A673 (cell line): Measurements from ENCODE around the gene RGL3. TPM values are rescaled to one million over a fixed set of nuclear protein-coding genes. Genes with fewer than 3 reads are reported as not detected.

Experiments
- BruUV-seq: library from RNA; stranded (reverse); fragments of 400-500 nt; replicated peaks from 2 replicates; lab custom pipeline; 2021; lab: Mats Ljungman, UMichigan
- CTCF ChIA-PET: fragments of 300-600 bp; sonication (Branson Sonifier 250); formaldehyde crosslinking; loops from one replicate; lab custom pipeline; 2022; ENCODE audit warnings: antibody characterized with exemption; lab: Charles Lee
- POLR2A ChIA-PET: fragments of 300-600 bp; sonication (Branson Sonifier 250); formaldehyde crosslinking; loops from one replicate; lab custom pipeline; 2022; ENCODE audit warnings: antibody characterized with exemption; ENCODE audit not compliant: low non-redundant PET; lab: Charles Lee
- DNase-seq: peaks from one replicate; pipeline ENCODE4 v3.0.0-alpha.2; 2015; ENCODE audit warnings: low spot score
- H3K27ac ChIP-seq: fragments of 200-600 bp; sonication (generic); 2 replicates; pipeline ENCODE4 v1.5.1; 2016; ENCODE audit warnings: mixed run types, low read depth, mild to moderate bottlenecking, mixed read lengths, antibody characterized with exemption, low read length; ENCODE audit not compliant: poor library complexity, severe bottlenecking
- H3K27me3 ChIP-seq: fragments of 200-600 bp; sonication (generic); replicated peaks from 2 replicates; pipeline ENCODE4 v1.6.1; 2017; ENCODE audit warnings: mixed run types, low read depth, mild to moderate bottlenecking, mixed read lengths, antibody characterized with exemption, low read length; ENCODE audit not compliant: insufficient read depth, poor library complexity
- H3K36me3 ChIP-seq: fragments of 200-600 bp; sonication (generic); 2 replicates; pipeline ENCODE4 v1.6.1; 2016; ENCODE audit warnings: mixed run types, mild to moderate bottlenecking, mixed read lengths, antibody characterized with exemption, low read length; ENCODE audit not compliant: insufficient read depth, poor library complexity, severe bottlenecking
- H3K4me1 ChIP-seq: fragments of 200-600 bp; sonication (generic); 2 replicates; pipeline ENCODE4 v1.6.1; 2017; ENCODE audit warnings: mixed run types, mild to moderate bottlenecking, mixed read lengths, antibody characterized with exemption, low read length; ENCODE audit not compliant: insufficient read depth, poor library complexity, severe bottlenecking
- H3K4me3 ChIP-seq: fragments of 200-600 bp; sonication (generic); 2 replicates; pipeline ENCODE4 v1.5.1; 2016; ENCODE audit warnings: low read depth, mixed run types, mild to moderate bottlenecking, mixed read lengths, low read length; ENCODE audit not compliant: poor library complexity, severe bottlenecking
- H3K9me3 ChIP-seq: fragments of 200-600 bp; sonication (generic); 2 replicates; pipeline ENCODE4 v1.6.1; 2016; ENCODE audit warnings: mixed run types, low read depth, mild to moderate bottlenecking, mixed read lengths, antibody characterized with exemption, low read length; ENCODE audit not compliant: poor library complexity, severe bottlenecking
- CTCF ChIP-seq: fragments of 300-800, 200-600 bp; sonication (generic); conservative IDR thresholded peaks from 2 replicates; pipeline ENCODE4 v1.5.1; 2017; ENCODE audit warnings: low read depth, mild to moderate bottlenecking, antibody characterized with exemption, low read length, moderate library complexity, mixed read lengths
- EZH2 ChIP-seq: fragments of 200-600 bp; sonication (generic); IDR thresholded peaks from 2 replicates; pipeline ENCODE4 v1.6.1; 2017; ENCODE audit warnings: borderline replicate concordance, low read depth, mild to moderate bottlenecking, mixed read lengths, antibody characterized with exemption, low read length; ENCODE audit not compliant: poor library complexity, severe bottlenecking
- intact Hi-C: fragments of 100-400 bp; cut with micrococcal nuclease; formaldehyde crosslinking; loops from one replicate; pipeline ENCODE4 v1.10.0; 2022; ENCODE audit not compliant: unreplicated experiment
- total RNA-seq: library from RNA; stranded (reverse); gene quantifications from 2 replicates; pipeline ENCODE4 v1.2.3, GENCODE V29; 2021

The RGL3 gene
- total RNA-seq, 1 experiment from 2014 or later: not detected

- ChIA-PET CTCF (interaction anchor here (0.7 kb wide), 1 partner anchor 11 kb away, joined by 4 read pairs; no protein-coding TSS in a partner anchor), POLR2A (no interaction called here)
- no peak overlapping the region for H3K27ac ChIP-seq
- no TSS peak for BruUV-seq
- intact Hi-C loops: no loop called here
- no peak for DNase-seq
- TF ChIP-seq EZH2: no peak
- no peak for TF ChIP-seq CTCF
- H3K4me1 ChIP-seq: no peaks in the 10 kb centered on the region
- peaks cover under 1% of the 10 kb centered on the region for H3K27me3 ChIP-seq
- no peak overlapping the region for H3K4me3 ChIP-seq
- no peaks in the 10 kb centered on the region for H3K9me3 ChIP-seq
- no peaks in the 10 kb centered on the region for H3K36me3 ChIP-seq
Observed at GRCh38 chr19:11426656-11427055, 7.5 kb upstream of the RGL3 start.

DNA sequence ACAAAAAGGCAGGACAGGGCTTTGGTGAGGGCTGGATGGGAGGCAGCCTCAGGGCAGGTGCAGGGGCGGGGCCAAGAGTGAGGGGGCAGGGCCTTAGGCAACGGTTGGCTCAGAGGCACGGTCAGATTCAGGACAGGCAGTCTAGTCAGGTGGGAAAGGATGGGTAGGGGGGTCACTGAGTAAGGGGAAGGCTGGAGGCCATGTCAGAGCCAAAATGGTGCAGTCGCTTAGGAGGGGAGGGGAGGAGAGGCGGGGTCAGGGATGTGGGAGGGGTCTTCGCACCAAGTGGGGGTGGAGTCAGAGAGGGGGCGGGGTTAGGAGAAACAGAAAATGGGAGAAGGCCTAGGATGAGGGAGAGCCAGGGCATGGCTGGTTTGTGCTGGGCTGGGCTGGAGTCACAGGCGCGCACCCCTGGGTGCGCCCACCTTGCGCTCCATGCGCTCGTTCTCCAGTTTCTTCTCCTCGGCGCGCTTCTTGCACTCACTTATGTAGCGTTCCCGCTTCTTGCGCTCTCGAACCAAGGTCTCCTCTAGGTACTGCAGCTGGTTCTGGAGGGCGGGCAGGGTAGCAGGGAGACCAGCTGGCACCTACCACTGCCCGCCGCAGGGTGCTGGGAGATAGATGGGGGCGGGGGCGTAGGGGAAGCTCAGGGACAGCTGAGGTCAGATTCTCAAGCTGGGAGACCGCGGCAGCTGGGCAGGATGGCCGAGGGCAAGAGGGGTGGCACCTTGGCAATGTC lies 6.8 kb upstream of the RGL3 start:
- CTCF ChIA-PET: no interaction called here
- BruUV-seq: no TSS peak

DNA sequence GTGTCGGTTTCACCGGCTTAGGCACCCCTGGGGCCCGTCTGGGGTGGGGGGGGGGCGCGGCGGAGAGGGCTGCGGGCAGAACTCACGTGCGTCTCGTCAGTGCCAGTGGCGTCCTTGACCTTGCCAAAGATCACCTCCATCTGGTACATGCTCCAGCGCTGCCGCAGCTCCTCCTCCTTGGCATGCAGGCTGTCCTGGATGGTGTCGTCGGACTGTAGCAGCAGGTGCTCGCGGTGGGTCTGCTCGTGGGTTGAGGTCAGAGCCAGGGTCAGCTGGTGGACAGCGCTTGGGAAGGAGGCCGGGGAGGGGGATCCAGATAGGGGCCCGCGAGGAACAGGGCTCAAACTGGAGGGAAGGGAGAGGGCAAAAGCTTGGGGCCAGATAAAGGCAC lies 4.7 kb upstream of the RGL3 start:
- no TSS peak for BruUV-seq
- Histone ChIP-seq H3K9me3 (no peaks in the 10 kb centered on the region), H3K27me3 (peaks cover 29% of the 10 kb centered on the region), H3K27ac (no peak overlapping the region), H3K4me1 (no peaks in the 10 kb centered on the region), H3K4me3 (no peak overlapping the region), H3K36me3 (no peaks in the 10 kb centered on the region)
- ChIA-PET POLR2A (no interaction called here), CTCF (interaction anchor here (0.6 kb wide), 2 partner anchors 59 to 101 kb away, joined by 3 to 4 read pairs; no protein-coding TSS in a partner anchor)
- intact Hi-C loops: no loop called here
- DNase-seq: no peak
- TF ChIP-seq EZH2: no peak
- no peak for TF ChIP-seq CTCF

More for the DNA sequence above, 6.8 kb upstream of the RGL3 start:
- intact Hi-C loops: no loop called here
- TF ChIP-seq EZH2 (no peak), CTCF (no peak)
- POLR2A ChIA-PET: no interaction called here
- Histone ChIP-seq H3K4me3 (no peak overlapping the region), H3K27ac (no peak overlapping the region), H3K36me3 (no peaks in the 10 kb centered on the region), H3K4me1 (no peaks in the 10 kb centered on the region), H3K27me3 (peaks cover 9% of the 10 kb centered on the region), H3K9me3 (no peaks in the 10 kb centered on the region)
- no peak for DNase-seq
